GM19025 (cell line): ENCODE data around the gene IGF2BP1.
"Not testable (repeated sequence)": the region's sequence is repeated elsewhere in the genome, so short reads cannot be mapped to it uniquely, and the experiment has no call there.

ENCODE experiments used
- ATAC-seq: cut with Tn5 transposase; IDR thresholded peaks from one replicate; pipeline ENCODE4 v1.9.1; 2021; ENCODE audit warnings: mild to moderate bottlenecking, low read depth, moderate library complexity; ENCODE audit not compliant: unreplicated experiment

Gene IGF2BP1

DNA sequence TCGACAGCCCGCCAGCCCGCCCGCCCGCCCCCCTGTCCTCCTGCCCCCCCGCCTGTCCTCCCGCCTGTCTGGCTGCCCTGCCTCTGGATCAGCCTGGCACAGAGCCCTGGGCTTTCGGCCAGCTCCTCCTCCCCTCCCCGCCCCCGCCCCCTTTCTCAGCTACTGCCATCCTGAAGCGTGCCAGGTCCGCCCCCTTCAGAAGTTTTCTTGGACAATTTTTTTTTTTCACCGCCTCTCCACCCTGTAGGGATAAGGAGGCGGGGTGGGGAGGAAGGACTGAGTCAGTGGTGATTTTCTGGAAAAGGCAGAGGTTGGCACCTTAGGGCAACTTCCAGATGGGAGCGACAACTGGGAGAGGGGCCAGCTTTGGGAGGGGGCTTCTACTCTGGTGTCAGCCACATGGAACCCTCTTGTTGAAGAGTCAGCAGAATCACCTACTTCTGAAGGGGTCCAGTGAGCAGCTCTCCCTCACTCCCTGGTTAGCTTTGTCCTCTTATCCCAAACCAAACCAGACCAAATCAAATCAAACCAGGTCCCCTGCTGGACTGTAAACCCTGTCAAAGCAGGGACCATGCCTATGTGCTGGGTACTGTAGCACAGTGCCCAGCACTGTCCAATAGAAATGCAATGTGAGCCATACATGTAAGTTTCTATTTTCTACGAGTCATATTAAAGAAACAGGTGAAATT, 19.7 kb downstream of the IGF2BP1 start:
- no peak for ATAC-seq

DNA sequence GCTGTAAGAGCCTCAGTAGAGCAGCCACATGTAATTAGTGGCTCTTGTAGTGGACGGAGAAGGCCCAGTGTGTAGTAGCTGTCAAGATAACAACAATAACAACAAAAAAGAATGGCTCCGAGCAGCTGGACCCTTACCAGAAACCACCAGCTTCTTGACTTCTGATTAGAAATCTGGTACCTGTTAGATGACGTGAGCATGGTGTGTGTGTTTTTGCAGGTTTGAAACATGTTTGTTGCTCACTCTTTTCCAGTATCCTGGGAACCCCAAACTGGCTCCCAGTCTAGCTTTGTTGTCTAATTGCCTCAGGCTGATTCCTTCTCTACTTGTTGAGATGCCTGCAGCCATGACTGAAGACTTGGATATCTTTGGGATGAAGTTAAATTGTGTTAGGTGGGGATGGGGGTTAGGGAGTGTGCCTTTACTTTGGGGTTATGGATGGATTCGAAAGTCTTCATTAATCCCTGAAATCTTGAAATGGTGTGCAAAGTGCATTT, 21.0 kb downstream of the IGF2BP1 start:
- no peak for ATAC-seq

DNA sequence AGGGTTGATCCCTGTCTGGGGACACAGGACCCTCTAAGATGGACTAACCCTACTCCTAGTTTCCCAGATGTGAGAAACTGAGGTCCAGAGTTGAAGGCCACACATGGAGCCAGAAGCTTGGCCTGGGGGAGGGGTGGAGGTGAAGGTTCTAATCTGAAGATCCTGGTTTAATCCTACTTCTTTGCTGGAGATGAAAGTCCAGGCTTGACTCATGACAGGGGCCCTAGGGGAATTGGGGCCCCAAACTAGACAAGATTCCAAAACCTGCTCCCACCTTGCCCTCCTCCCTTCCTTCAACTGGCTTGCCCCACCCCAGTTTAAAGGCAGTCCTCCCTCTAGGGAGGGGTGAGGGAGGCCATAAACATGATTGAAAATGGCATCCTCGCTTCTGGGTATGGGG, 21.6 kb downstream of the IGF2BP1 start:
- no peak for ATAC-seq

DNA sequence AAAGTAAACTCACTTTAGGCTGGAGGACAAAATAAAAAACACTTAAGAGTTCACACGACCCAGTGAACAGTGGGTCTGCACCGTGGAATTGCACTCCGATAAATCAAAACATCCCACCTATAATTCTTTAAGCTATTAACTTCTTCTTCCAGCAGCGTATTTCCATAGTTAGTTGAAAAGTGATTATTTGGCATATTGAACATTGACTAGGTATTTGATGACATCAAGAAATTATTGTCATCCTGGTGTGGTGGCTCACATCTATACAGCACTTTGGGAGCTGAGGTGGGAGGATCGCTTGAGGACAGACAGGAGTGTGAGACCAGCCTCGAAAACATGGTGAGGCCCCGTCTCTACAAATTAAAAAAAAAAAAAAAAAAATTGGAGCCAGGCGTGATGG, 23.4 kb downstream of the IGF2BP1 start:
- ATAC-seq: no peak

DNA sequence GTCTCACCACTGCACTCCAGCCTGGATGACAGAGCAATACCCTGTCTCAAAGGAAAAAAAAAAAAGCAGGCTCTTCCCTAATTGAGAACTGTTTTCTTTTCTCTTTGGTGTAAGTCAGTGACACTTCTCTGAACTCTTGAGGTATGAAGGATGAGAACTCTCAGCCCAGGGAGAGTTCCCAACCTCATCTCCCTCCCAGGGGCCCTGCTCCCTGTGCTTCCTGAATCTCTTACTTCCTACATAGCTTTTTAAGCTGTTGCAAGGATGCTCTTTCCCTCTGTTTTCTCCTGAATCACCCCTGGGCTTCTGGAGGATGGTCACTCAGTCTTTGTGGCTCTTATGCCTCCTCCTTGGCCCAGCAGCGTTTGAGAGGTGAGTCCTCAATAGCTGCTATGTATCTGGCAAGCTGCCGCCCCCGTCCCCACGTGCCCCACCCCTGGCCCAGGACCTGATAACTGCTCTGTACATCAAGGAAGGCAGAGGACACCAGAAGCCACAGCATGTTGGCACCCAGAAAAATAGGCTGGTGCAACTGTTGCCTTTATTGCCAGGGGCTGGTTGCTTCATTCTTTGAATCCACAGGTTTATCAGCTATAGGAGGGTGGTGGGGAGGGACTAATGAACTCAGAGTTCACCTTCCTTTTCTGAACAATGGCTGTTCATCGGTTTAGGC, 24.0 kb downstream of the IGF2BP1 start:
- ATAC-seq: no peak

DNA sequence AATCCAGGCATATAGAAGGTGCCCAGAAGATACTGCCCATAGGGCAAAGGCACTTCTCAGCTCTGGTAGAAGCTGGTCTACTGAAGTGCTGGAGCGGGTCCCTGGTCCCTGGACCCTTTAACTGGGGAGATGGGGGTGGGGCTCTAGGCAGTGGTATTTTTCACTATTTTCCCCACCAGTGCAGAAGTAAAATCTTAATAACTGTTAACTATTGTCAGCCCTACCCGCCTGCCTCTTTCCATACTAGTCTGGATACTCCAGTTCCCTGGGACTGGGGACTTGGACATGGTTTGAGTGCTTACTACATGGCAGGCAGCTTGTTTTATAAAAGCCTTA, 24.6 kb downstream of the IGF2BP1 start:
- no peak for ATAC-seq

DNA sequence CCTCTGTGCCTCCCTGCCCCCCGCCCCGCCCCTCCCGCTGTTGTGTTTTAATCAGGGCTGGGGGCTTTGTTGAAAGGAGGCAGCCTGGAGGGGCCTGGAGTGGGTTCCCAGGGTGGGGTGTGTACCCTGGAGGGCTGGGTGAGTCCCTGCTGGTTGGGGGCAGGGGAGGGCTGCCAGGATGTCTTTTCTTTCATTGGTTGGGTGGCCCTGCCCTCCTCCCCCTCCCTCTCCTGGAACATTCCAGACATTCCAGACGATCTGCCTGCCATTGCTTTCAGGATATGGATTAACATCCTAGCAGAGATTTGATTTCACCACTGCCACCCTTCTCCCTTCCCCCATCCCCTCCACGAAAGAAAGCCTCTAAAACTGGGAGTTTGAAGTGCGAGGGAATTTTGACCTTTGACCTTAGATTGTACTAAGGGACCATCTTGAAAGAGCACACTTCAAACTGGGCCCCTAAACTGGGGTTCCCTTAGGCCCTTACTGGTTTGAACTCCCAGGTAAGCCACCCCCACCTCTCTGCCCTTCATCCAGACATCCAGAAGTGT, 25.3 kb downstream of the IGF2BP1 start:
- ATAC-seq: no peak

DNA sequence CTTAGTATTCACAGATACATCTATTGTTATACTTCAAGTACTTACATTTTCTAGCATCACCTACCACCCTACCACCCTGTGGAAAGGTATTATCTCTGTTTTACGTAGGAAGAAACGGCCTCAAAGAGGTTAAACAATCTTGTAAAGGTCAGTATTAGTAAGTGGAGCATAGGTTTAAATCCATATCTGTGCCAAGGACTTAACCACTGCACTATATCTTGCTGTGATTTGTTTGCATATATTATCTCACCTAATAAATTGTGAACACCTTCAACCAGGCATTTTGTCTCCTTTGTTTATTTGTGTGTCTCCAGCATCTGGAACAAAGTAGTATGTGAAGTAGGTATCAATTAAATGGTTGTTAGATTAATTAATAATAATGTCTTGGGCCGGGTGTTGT, 27.3 kb downstream of the IGF2BP1 start:
- ATAC-seq: no peak

DNA sequence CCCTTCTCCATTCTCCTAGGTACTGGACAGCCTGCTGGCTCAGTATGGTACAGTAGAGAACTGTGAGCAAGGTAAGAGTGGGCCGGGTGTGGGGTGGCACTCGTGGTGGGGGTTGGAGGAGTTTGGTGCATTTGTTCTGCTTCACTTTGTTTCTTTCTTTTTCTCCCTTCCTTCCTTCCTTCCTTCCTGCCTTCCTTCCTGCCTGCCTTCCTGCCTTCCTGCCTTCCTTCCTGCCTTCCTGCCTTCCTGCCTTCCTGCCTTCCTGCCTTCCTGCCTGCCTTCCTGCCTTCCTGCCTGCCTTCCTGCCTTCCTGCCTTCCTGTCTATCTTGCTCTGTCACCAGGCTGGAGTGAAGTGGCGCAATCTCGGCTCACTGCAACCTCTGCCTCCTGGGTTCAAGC, 29.3 kb downstream of the IGF2BP1 start:
- ATAC-seq: not testable (repeated sequence)

DNA sequence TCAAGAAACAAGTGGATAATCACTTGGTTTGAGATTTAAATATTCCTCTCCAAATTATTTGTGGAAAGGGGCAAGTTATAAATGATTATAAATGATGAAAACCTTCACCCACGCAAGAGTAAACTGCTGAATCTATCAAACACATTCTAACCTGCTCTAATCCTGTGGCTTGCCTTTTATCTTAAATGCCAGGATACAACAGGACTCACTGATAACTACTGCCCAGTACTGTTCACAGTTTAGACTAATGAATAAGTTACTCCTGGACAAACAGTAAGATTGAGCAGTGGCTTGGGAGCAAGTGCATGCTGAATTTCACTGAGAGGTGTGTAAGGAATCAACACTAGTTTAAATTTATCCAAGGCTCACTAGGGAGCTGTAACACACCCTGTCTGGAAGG, 31.1 kb downstream of the IGF2BP1 start:
- no peak for ATAC-seq

DNA sequence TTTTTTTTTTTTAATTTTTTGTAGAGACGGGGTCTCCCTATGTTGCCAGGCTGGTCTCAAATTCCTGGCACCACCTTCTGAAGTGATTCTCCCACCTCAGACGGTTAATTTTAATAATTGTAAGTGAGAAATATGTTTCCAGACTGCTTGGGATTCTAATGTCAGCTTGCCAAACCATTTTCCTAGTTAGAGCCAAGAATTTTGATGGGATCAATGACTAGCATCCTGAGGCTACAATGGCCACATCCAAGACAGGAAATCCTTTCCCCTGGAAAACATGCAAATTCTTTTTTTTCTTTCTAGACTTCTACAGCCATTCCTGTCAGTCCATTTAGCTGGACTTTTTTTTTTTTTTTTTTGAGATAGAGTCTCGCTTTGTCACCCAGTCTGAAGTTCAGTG, 32.6 kb downstream of the IGF2BP1 start:
- ATAC-seq: no peak

DNA sequence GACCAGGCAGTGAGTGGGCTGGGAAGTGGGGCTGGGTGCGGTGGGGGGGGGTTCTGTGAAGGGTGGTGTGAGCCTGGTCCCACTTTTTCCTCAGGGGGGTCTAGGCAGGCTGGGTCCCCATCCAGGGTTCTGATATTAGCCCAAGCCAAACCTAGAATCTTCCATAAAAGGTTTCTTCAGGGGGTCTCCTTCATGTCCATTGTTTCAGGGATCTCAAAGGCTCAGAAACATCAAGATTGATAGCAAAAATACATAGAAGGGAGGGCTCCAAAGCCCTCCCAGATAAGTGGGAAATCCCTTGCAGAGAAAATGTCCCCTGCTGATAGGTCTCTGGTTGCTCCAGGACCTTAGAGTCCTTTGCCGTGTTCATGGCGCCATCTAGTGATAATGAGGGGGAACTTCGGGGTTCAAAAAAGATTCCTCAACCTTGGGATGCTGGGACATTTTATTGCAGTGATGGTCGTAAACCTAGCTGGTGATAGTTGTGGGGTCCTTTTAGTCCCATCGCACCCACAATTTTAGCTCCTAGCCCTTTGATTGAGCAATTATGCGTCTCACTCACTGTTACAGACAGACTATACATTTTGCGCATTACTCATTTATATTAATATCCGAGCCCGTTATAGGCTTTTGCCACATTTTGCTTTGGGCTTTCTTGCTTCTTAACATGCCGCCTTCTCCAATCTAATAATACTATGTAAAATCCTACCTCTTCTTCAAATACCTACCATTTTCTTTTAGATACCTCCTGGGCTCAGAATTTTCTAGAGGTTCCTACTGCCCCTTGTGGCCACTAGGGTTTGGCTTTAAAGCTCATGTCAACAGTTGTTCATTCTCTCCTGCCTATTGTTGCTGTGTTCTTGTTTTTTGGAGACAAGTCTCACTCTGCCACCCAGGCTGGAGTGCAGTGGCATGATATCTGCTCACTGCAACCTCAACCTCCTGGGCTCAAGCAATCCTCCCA, 35.1 kb downstream of the IGF2BP1 start:
- ATAC-seq: no peak

DNA sequence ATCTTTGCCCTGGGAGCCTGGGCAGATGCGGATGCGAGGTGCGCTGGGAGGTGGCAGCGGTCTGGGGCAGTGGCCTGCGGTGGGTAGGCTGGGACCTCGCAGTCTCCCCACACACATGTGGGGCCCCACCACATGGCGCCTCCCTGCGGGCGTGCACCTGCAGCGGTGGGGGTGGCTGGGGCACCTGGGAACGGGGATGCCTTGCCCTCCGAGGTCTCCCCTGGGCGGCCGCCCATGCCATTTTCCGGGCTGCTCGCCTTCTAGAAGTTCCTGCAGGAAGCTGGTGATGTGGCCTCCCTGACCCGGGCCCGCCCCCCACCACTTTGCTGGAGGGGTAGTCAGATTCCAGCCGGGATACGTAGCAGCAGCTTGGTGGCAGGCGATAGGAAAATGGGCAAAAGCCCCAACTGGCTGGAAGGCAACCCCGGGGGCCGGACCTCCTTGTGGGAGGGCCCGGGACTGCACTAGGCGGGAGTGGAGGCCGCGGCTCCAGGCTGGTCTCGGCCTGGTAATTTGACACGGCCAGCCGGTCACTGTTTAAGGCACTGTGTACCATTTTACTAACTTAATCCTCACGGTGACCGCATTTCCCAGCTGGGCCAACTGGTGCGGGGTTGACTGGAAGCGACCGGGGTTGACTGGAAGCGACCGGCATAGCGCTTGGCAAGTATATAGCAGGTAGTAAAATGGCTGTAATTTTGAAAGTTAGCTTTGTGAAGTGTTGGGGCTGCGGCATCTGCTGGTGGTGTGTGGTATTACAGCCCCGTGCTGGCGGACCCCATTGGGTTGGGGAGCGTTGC, 38.5 kb downstream of the IGF2BP1 start:
- no peak for ATAC-seq

DNA sequence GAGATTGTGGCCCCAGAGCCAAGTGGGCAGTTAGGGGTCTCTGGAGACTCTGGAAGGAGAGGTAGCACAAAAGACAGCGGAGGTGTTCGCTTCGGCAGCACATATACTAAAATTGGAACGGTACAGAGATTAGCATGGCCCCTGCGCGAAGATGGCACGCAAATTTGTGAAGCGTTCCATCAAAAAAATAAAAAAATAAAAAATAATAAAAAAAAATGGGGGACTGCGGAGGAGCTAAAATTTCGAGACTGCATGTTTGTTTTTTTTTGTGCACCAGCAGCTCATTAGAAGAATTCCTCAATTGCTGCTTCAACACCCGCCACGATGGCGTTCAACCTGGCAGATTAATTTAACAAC, 39.1 kb downstream of the IGF2BP1 start:
- no peak for ATAC-seq

DNA sequence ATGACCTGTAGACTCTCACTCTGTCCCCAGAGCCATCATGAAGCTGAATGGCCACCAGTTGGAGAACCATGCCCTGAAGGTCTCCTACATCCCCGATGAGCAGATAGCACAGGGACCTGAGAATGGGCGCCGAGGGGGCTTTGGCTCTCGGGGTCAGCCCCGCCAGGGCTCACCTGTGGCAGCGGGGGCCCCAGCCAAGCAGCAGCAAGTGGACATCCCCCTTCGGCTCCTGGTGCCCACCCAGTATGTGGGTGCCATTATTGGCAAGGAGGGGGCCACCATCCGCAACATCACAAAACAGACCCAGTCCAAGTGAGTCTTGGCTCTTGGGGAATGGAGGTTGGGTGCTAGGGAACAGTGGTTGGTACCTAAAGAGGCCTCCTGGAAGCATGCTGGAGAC, 41.0 kb downstream of the IGF2BP1 start:
- ATAC-seq: no peak

DNA sequence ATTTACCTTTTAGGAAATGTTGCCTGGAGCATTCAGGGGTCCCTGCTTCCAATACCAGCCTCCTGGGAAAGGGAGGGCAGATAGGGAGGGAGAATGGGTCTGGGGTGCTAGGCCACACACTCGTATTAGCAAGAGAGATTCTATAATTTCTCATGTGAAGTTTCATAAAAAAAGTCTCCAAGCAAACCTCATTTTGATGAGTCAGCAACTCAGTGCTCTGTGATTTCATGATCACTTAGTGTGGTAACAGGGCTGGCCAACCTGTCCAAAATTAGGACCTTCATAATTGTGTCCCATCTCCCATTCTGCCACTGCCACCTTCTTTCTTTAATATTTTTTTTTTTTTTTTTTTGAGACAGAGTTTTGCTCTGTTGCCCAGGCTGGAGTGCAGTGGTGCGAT, 41.4 kb downstream of the IGF2BP1 start:
- ATAC-seq: no peak

DNA sequence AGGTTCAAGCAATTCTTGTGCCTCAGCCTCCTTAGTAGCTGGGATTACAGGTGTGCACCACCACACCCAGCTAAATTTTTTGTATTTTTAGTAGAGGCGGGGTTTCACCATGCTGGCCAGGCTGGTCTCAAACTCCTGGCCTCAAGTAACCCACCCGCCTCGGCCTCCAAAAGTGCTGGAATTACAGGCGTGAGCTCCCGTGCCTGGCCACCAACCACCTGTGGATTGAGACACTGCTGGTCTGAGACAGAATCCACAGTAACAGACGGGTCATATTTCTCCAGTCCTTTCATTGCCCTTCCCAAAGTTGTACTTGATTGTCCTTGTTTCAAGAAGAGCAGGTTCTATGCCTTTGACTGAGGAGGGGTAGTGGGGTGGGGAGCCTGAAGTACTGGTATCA, 42.3 kb downstream of the IGF2BP1 start:
- ATAC-seq: not testable (repeated sequence)

DNA sequence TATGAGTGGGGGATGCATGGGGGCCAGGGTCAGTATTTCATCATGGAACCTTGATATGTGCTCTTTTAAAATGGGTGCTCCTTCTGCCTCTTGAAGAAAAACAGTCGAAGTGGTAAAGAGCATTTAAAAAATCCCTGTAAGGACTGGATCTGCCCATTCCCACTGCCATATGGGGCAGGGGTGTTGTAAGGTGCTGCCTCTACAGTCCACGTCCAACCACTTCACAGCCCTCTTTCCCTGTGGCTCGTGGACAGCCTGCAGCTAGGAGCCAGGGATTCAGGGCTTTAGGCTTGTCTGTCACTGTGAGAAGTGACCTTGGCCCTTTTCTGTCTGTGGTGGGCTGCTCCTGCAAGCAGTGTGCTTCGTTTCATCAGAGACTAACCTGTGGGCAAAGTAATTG, 44.3 kb downstream of the IGF2BP1 start:
- no peak for ATAC-seq

DNA sequence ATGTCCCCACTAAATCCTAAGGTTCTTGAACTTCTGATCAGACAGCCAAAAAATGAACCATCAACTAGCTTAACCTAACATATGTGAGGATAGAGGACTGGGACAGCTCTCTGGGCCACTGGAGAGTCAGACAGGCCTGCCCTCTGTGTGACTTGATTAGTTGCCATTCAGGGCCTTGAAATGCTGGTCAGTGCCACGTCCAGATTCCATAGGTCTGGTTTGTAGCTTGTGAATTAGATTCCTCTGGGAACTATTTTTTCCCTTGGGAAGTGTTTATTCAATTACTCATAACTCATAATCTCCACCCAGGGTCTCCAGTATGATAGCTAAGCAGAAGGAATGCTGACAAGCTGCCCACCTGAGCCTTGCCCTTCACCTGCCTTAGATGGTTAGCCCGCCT, 48.2 kb downstream of the IGF2BP1 start:
- ATAC-seq: no peak

DNA sequence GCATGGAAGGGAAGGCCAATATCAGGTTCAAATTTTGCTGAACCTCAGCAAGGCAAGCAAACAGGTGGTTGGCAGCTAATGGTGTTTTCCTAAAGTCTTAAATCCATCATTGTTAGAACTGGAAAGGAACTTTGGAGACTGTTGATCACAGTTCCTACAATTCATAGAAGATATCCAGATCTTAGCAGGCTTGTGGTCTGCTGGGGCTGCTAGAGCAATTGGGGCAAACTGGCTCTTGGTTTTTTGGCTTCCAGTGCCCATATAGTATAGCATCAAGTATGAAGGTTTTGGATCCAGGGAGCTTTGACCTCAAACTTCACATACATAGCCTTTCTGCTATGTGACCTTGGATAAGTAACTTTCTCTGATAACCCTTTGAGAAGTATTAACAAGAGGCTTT, 49.7 kb downstream of the IGF2BP1 start:
- ATAC-seq: no peak
